HCT116 (cell line): ENCODE measurements around the gene ZNHIT2. TPM values are rescaled to one million over a fixed set of nuclear protein-coding genes. Genes with fewer than 3 reads are reported as not detected.
"Not testable (repeated sequence)": the region's sequence is repeated elsewhere in the genome, so short reads cannot be mapped to it uniquely, and the experiment has no call there.

ENCODE experiments used
- ATAC-seq: fragments of 200-7000 bp; cut with Tn5 transposase; 2 replicates; pipeline ENCODE4 v1.9.1; 2020; ENCODE audit warnings: mild to moderate bottlenecking, moderate library complexity
- BruUV-seq: library from RNA; stranded (reverse); fragments of 400-500 nt; replicated peaks from 2 replicates; lab custom pipeline; 2021; lab: Mats Ljungman, UMichigan
- CTCF ChIA-PET: fragments of 300-600 bp; sonication (Branson Sonifier 250); formaldehyde crosslinking; loops from one replicate; lab custom pipeline; 2021; ENCODE audit warnings: antibody characterized with exemption; lab: Charles Lee
- POLR2A ChIA-PET: fragments of 300-600, 350-600 bp; sonication (Branson Sonifier 250); formaldehyde crosslinking; loops from one replicate; lab custom pipeline; 2021; ENCODE audit warnings: antibody characterized with exemption; lab: Charles Lee
- RAD21 ChIA-PET, 2 experiments: fragments of 300-600 bp; sonication (Branson Sonifier 250); formaldehyde crosslinking; loops; one replicate each; lab custom pipeline; 2023; ENCODE audit warnings: low total read pairs in 2 of 2; ENCODE audit not compliant: uncharacterized antibody in 2 of 2, unreplicated experiment in 2 of 2, low non-redundant PET in 1 of 2; lab: Charles Lee
- DNase-seq: peaks from one replicate; pipeline ENCODE4 v3.0.0-alpha.2; 2010; ENCODE audit warnings: low read depth, low spot score
- H2AFZ ChIP-seq: fragments of 200-600 bp; shearing (Covaris generic), sonication (generic); 2 replicates; pipeline ENCODE4 v1.6.1; 2017; ENCODE audit warnings: low read depth, mixed run types, mixed read lengths, antibody characterized with exemption, low read length; ENCODE audit not compliant: poor library complexity, severe bottlenecking
- H3K27ac ChIP-seq: 2 replicates; pipeline ENCODE4 v1.5.1; 2012; ENCODE audit warnings: low read depth, low read length
- H3K27me3 ChIP-seq: fragments of 200-600 bp; sonication (generic); 2 replicates; pipeline ENCODE4 v1.6.1; 2016; ENCODE audit warnings: mixed run types, low read length, mixed read lengths; ENCODE audit not compliant: insufficient read depth
- H3K36me3 ChIP-seq, 2 experiments: fragments of 200-500 bp in 1 of 2; fragments of 200-600 bp in 1 of 2; sonication (Bioruptor generic) in 1 of 2; sonication (generic) in 1 of 2; 2 replicates each; pipeline versions ENCODE4 v1.5.1 to v1.6.1; 2014 to 2016; ENCODE audit warnings: low read length in 2 of 2, inconsistent platforms in 1 of 2, mixed read lengths in 1 of 2, mixed run types in 1 of 2; ENCODE audit not compliant: insufficient read depth in 2 of 2, control insufficient read depth in 1 of 2
- H3K4me1 ChIP-seq, 2 experiments: fragments of 200-600 bp in 1 of 2; sonication (generic) in 1 of 2; 2 replicates each; pipeline versions ENCODE4 v1.5.1 to v1.6.1; 2012 to 2017; ENCODE audit warnings: low read length in 2 of 2, inconsistent platforms in 1 of 2, mild to moderate bottlenecking in 1 of 2, mixed read lengths in 1 of 2, mixed run types in 1 of 2, moderate library complexity in 1 of 2; ENCODE audit not compliant: insufficient read depth in 2 of 2, control insufficient read depth in 1 of 2
- H3K4me2 ChIP-seq: fragments of 200-600 bp; sonication (generic); 2 replicates; pipeline ENCODE4 v1.6.1; 2017; ENCODE audit warnings: mixed run types, low read length, mixed read lengths
- H3K4me3 ChIP-seq, 2 experiments: fragments of 200-600 bp in 1 of 2; sonication (generic) in 1 of 2; replicated peaks in 1 of 2; 2 replicates each; pipeline ENCODE4 v1.5.1; 2011 to 2016; ENCODE audit warnings: low read length in 2 of 2, control low read depth in 1 of 2, low read depth in 1 of 2, mild to moderate bottlenecking in 1 of 2, mixed read lengths in 1 of 2, mixed run types in 1 of 2
- H3K79me2 ChIP-seq: fragments of 200-600 bp; sonication (generic); 2 replicates; pipeline ENCODE4 v1.6.1; 2017; ENCODE audit warnings: mild to moderate bottlenecking, mixed run types, low read length, moderate library complexity, mixed read lengths; ENCODE audit not compliant: insufficient read depth
- H3K9ac ChIP-seq: fragments of 200-600 bp; sonication (generic); 2 replicates; pipeline ENCODE4 v1.6.1; 2016; ENCODE audit warnings: low read length, mixed read lengths
- H3K9me2 ChIP-seq: fragments of 200-600 bp; sonication (generic), shearing (Covaris generic); 2 replicates; pipeline ENCODE4 v1.6.1; 2017; ENCODE audit warnings: mixed run types, mild to moderate bottlenecking, moderate library complexity; ENCODE audit not compliant: insufficient read depth
- H3K9me3 ChIP-seq, 2 experiments: fragments of 200-500 bp in 1 of 2; fragments of 200-600 bp in 1 of 2; sonication (Bioruptor generic) in 1 of 2; sonication (generic) in 1 of 2; 2 replicates each; pipeline ENCODE4 v1.6.1; 2014 to 2017; ENCODE audit warnings: low read length in 2 of 2, mixed read lengths in 2 of 2, inconsistent platforms in 1 of 2, low read depth in 1 of 2, mild to moderate bottlenecking in 1 of 2, mixed run types in 1 of 2, moderate library complexity in 1 of 2; ENCODE audit not compliant: control insufficient read depth in 1 of 2, insufficient read depth in 1 of 2
- H4K20me1 ChIP-seq: fragments of 200-600 bp; sonication (generic), shearing (Covaris generic); 2 replicates; pipeline ENCODE4 v1.6.1; 2017; ENCODE audit warnings: mixed run types, mild to moderate bottlenecking, moderate library complexity; ENCODE audit not compliant: insufficient read depth
- POLR2AphosphoS5 ChIP-seq: IDR thresholded peaks from 2 replicates; pipeline ENCODE4 v1.6.1; 2011; ENCODE audit warnings: mild to moderate bottlenecking, low read depth, low read length, moderate library complexity
- ZFX ChIP-seq: fragments of 450-650 bp; IDR thresholded peaks from 2 replicates; pipeline ENCODE4 v1.6.1; 2017
- ZNF274 ChIP-seq: fragments of 200-500 bp; sonication (Bioruptor generic); IDR thresholded peaks from 2 replicates; pipeline ENCODE4 v1.6.1; 2014; ENCODE audit warnings: mild to moderate bottlenecking, low read depth, low read length, inconsistent platforms
- intact Hi-C: fragments of 100-400 bp; cut with micrococcal nuclease; formaldehyde crosslinking; loops from 2 replicates; pipeline ENCODE4 v1.10.0; 2022
- total RNA-seq: library from RNA; stranded (reverse); gene quantifications from one replicate; pipeline ENCODE4 v1.2.1, GENCODE V29; 2021; ENCODE audit not compliant: unreplicated experiment
- TF ChIP-seq, protein P1 (sequence below): IDR thresholded peaks from 2 replicates; pipeline ENCODE4 v1.6.1; 2012

The ZNHIT2 gene
- total RNA-seq, 1 experiment from 2014 or later = 18.8 TPM

DNA sequence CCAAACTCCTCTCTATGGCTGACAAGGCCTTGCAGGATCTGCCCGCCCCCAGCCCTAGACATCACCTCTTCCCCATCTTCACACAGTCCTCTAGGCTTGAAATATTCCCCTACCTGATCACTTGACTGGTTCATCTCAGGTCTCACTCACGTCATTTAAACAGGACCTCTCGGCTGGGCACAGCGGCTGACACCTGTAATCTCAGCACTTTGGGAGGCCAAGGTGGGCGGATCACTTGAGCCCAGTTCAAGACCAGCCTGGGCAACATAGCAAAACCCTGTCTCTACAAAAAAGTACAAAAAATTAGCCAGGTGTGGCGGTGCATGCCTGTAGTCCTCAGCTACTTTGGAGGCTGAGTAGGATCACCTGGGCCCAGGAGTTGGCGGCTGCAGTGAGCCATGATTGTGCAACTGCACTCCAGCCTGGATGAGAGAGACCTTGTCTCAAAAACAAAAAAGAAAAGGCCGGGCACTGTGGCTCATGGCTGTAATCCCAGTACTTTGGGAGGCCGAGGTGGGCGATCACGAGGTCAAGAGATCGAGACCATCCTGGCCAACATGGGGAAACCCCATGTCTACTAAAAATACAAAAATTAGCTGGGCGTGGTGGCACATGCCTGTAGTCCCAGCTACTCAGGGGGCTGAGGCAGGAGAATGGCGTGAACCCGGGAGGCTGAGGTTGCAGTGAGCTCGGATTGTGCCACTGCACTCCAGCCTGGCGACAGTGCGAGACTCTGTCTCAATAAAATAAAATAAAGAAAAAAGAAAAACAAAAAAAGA is 1.6 kb upstream of the ZNHIT2 start:
- H3K9ac ChIP-seq, DNase-seq, H3K4me2 ChIP-seq, ATAC-seq, H2AFZ ChIP-seq, H3K9me3 ChIP-seq, CTCF ChIA-PET, H3K4me3 ChIP-seq, H4K20me1 ChIP-seq, H3K9me2 ChIP-seq, BruUV-seq, H3K27me3 ChIP-seq, RAD21 ChIA-PET: not testable (repeated sequence)
- H3K4me1 ChIP-seq = peaks cover 16 to 37% of the 10 kb centered on the region in 2 experiments; a peak in 3 of 4 replicates
- H3K79me2 ChIP-seq = peaks cover 69% of the 10 kb centered on the region
- H3K36me3 ChIP-seq = peaks cover 10 to 45% of the 10 kb centered on the region in 2 experiments
- POLR2A ChIA-PET = interaction anchor here (1.7 kb wide), 1 partner anchor 16 kb away, joined by 5 read pairs; no protein-coding TSS in a partner anchor
- H3K27ac ChIP-seq = 0 out of 2 replicates have a peak overlapping the region, but pooled peaks have one; percentile 20
- TF ChIP-seq POLR2AphosphoS5 = peak; percentile 37; the same call in 1 of the 2 replicates
- intact Hi-C loops = loop anchor here (5.0 to 10.0 kb wide), 3 partner anchors 107 to 332 kb away; partner anchors contain the start of genes ARL2 and ATG2A

DNA sequence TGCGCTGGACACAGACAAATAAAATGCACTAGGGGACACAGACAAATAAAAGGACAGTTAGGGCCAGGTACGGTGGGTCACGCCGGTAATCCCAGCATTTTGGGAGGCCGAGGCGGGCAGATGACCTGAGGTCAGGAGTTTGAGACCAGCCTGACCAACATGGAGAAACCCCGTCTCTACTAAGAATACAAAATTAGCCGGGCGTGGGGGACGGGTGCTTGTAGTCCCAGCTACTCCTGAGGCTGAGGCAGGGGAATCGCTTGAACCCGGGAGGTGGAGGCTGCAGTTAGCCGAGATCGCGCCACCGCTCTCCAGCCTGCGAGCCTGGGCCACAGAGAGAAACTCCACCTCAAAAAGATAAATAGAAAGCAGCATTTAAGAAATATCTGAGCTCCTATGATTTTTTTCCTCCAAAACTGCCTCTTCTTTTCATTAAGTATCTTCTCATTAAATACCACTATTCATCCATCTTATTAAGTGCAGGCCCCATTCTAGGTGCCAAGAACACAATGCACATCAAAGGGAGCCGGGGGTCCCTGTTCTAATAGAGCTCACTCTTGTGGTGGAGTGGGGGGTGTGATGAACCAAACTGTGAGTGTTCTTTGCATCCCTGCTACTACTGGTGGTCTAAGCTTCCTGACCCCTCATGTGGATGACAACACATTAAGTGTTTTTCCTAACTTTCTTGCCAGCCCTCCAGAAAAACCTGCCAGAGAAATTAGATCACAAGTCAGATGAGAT is 766 bp upstream of the ZNHIT2 start:
- ChIA-PET RAD21 (interaction anchor here in 1 of 2 experiments (0.7 kb wide), 1 partner anchor 204 kb away, joined by 3 read pairs; no protein-coding TSS in a partner anchor), CTCF (interaction anchor here (1.0 to 1.4 kb wide), 3 partner anchors 16 to 274 kb away, joined by 4 to 6 read pairs (median 4); partner anchors contain the start of genes CDC42BPG and SYVN1), POLR2A (interaction anchor here (1.0 to 1.7 kb wide), 3 partner anchors 17 to 112 kb away, joined by 3 to 5 read pairs (median 3); partner anchors contain the start of gene SPDYC)
- no peaks in the 10 kb centered on the region for H3K27me3 ChIP-seq
- DNase-seq (no peak), ATAC-seq (no peak)
- TF ChIP-seq ZNF274 = no peak
- no peak for TF ChIP-seq ZFX
- TF ChIP-seq, protein P1, sequence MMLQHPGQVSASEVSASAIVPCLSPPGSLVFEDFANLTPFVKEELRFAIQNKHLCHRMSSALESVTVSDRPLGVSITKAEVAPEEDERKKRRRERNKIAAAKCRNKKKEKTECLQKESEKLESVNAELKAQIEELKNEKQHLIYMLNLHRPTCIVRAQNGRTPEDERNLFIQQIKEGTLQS = no peak
- no peaks in the 10 kb centered on the region; the same call in 1 of the 2 replicates for H4K20me1 ChIP-seq
- peaks cover 60% of the 10 kb centered on the region for H3K79me2 ChIP-seq
- no peaks in the 10 kb centered on the region for H3K9me3 ChIP-seq
- H3K27ac ChIP-seq = peak overlapping the region; percentile 20; the same call in 1 of the 2 replicates
- intact Hi-C loops = loop anchor here (5.0 to 10.0 kb wide), 3 partner anchors 106 to 331 kb away; partner anchors contain the start of genes ARL2 and ATG2A
- peaks cover 17 to 41% of the 10 kb centered on the region in 2 experiments; a peak in 3 of 4 replicates for H3K4me1 ChIP-seq
- no peak overlapping the region for H3K9ac ChIP-seq
- H3K4me3 ChIP-seq = 0 out of 4 replicates have a peak overlapping the region, but pooled peaks of 1 of the 2 experiments have one; percentile 16
- peak overlapping the region; percentile 25; the same call in 1 of the 2 replicates for H3K4me2 ChIP-seq
- BruUV-seq = no TSS peak
- no peaks in the 10 kb centered on the region for H3K9me2 ChIP-seq
- peaks cover 10 to 43% of the 10 kb centered on the region in 2 experiments for H3K36me3 ChIP-seq
- H2AFZ ChIP-seq = no peak overlapping the region
